Coronary artery (tissue), 2 donors: ENCODE results near the gene OSBPL6.

Source experiments
- DNase-seq: peaks from one replicate; pipeline ENCODE4 v3.0.0-alpha.2; 2017; ENCODE audit warnings: low spot score
- H3K27ac ChIP-seq, 2 donors: fragments of 200-600 bp; sonication (generic); one replicate each; pipeline ENCODE4 v1.5.1; 2016 to 2019
- H3K4me3 ChIP-seq: fragments of 200-600 bp; sonication (generic); 2 replicates; pipeline ENCODE4 v1.5.1; 2016; ENCODE audit warnings: mild to moderate bottlenecking, moderate library complexity
- CTCF ChIP-seq: fragments of 200-600 bp; sonication (generic); IDR thresholded peaks from one replicate; pipeline ENCODE4 v1.5.1; 2019; ENCODE audit warnings: antibody characterized with exemption

OSBPL6 gene

GRCh38 chr2:178295115-178295514 lies 100.8 kb downstream of the OSBPL6 start:
- H3K4me3 ChIP-seq = no peak overlapping the region
- TF ChIP-seq CTCF = no peak
- no peak overlapping the region for H3K27ac ChIP-seq
- no peak for DNase-seq

- DNase-seq = no peak
- no peak for TF ChIP-seq CTCF
- Histone ChIP-seq H3K4me3 (no peak overlapping the region), H3K27ac (no peak overlapping the region)
Measured at GRCh38 chr2:178295906-178296305, 101.6 kb downstream of the OSBPL6 start.

- DNase-seq = no peak
- no peak for TF ChIP-seq CTCF
Measured at GRCh38 chr2:178296394-178297090, 102.2 kb downstream of the OSBPL6 start.

GRCh38 chr2:178297091-178297411 lies 102.7 kb downstream of the OSBPL6 start:
- Histone ChIP-seq H3K27ac (no peak overlapping the region), H3K4me3 (no peak overlapping the region)
- DNase-seq = no peak
- TF ChIP-seq CTCF = no peak

More at GRCh38 chr2:178296394-178297090, 102.2 kb downstream of the OSBPL6 start:
- Histone ChIP-seq H3K4me3 (no peak overlapping the region), H3K27ac (no peak overlapping the region)

GRCh38 chr2:178298785-178299212 lies 104.5 kb downstream of the OSBPL6 start:
- Histone ChIP-seq H3K4me3 (no peak overlapping the region), H3K27ac (no peak overlapping the region)
- no peak for TF ChIP-seq CTCF
- no peak for DNase-seq

- no peak for TF ChIP-seq CTCF
- H3K4me3 ChIP-seq = no peak overlapping the region
- no peak overlapping the region for H3K27ac ChIP-seq
- DNase-seq = no peak
Measured at GRCh38 chr2:178301649-178302238, 107.4 kb downstream of the OSBPL6 start.

GRCh38 chr2:178304333-178304732 lies 110.0 kb downstream of the OSBPL6 start:
- TF ChIP-seq CTCF = no peak

More at GRCh38 chr2:178304333-178304732, 110.0 kb downstream of the OSBPL6 start:
- Histone ChIP-seq H3K27ac (no peak overlapping the region), H3K4me3 (no peak overlapping the region)
- DNase-seq = no peak
